HepG2 (cell line): ENCODE results near the gene EPX. TPM values are rescaled to one million over a fixed set of nuclear protein-coding genes. Genes with fewer than 3 reads are reported as not detected.
A peak's percentile ranks its signal among the peaks of the same experiment; 100 is the strongest.

Source experiments
- AFF4 ChIP-seq: sonication (generic); formaldehyde crosslinking; IDR thresholded peaks from 2 replicates; pipeline ENCODE4 v1.4.0; 2020; ENCODE audit warnings: missing genetic modification reagents
- AGO1 ChIP-seq: fragments of 200-400 bp; formaldehyde crosslinking; IDR thresholded peaks from 2 replicates; pipeline ENCODE4 v1.6.1; 2017; ENCODE audit warnings: mild to moderate bottlenecking, low read depth, low read length, moderate library complexity; ENCODE audit not compliant: poor library complexity, severe bottlenecking
- ATF7 ChIP-seq, 2 experiments: fragments of 450-650 bp in 1 of 2; sonication (generic) in 1 of 2; formaldehyde crosslinking in 1 of 2; IDR thresholded peaks; 2 replicates each; pipeline versions ENCODE4 v1.4.0 to v1.6.1; 2016 to 2020; ENCODE audit warnings: antibody characterized with exemption in 1 of 2, mild to moderate bottlenecking in 1 of 2, missing genetic modification reagents in 1 of 2
- CHCHD3 ChIP-seq: sonication (generic); formaldehyde crosslinking; IDR thresholded peaks from 2 replicates; pipeline ENCODE4 v1.8.0; 2022; ENCODE audit warnings: mild to moderate bottlenecking, missing genetic modification reagents, moderate library complexity
- IKZF1 ChIP-seq: fragments of 450-650 bp; IDR thresholded peaks from 2 replicates; pipeline ENCODE4 v1.7.1; 2016
- MAFK ChIP-seq, 2 experiments: IDR thresholded peaks in 1 of 2; conservative IDR thresholded peaks in 1 of 2; 2 replicates each; pipeline ENCODE4 v1.6.1; 2011; ENCODE audit warnings: improper control_type of control experiment in 2 of 2, low read length in 2 of 2
- PLSCR1 ChIP-seq: sonication (generic); formaldehyde crosslinking; IDR thresholded peaks from 2 replicates; pipeline ENCODE4 v1.5.0; 2020; ENCODE audit warnings: missing genetic modification reagents, mild to moderate bottlenecking, borderline replicate concordance
- SMAD1 ChIP-seq: sonication (generic); formaldehyde crosslinking; IDR thresholded peaks from 2 replicates; pipeline ENCODE4 v1.4.0; 2020; ENCODE audit warnings: missing genetic modification reagents, low read depth, mild to moderate bottlenecking, borderline replicate concordance
- SOX13 ChIP-seq, 3 experiments: fragments of 450-650 bp in 1 of 3; sonication (generic) in 1 of 3; formaldehyde crosslinking in 1 of 3; IDR thresholded peaks in 2 of 3; conservative IDR thresholded peaks in 1 of 3; 2 replicates each; pipeline versions ENCODE4 v1.5.0 to v1.6.1; 2016 to 2020; ENCODE audit warnings: antibody characterized with exemption in 1 of 3, mild to moderate bottlenecking in 1 of 3, missing compliant biosample characterization in 1 of 3, missing genetic modification reagents in 1 of 3, moderate library complexity in 1 of 3
- ZC3H13 ChIP-seq: sonication (generic); formaldehyde crosslinking; IDR thresholded peaks from 2 replicates; pipeline ENCODE4 v1.8.1; 2023; ENCODE audit warnings: mild to moderate bottlenecking, missing genetic modification reagents, moderate library complexity
- ZFP36L2 ChIP-seq: sonication (generic); formaldehyde crosslinking; IDR thresholded peaks from 2 replicates; pipeline ENCODE4 v1.4.0; 2020; ENCODE audit warnings: missing genetic modification reagents
- ZMAT5 ChIP-seq: sonication (generic); formaldehyde crosslinking; IDR thresholded peaks from 2 replicates; pipeline ENCODE4 v1.5.0; 2020; ENCODE audit warnings: mild to moderate bottlenecking, low read depth, missing genetic modification reagents, borderline replicate concordance
- ZNF503 ChIP-seq: sonication (generic); formaldehyde crosslinking; IDR thresholded peaks from 2 replicates; pipeline ENCODE4 v1.4.0; 2020; ENCODE audit warnings: missing genetic modification reagents
- ZNF580 ChIP-seq: IDR thresholded peaks from 2 replicates; pipeline ENCODE4 v1.6.1; 2016; ENCODE audit warnings: low read depth, borderline replicate concordance
- ZNF605 ChIP-seq: sonication (generic); formaldehyde crosslinking; IDR thresholded peaks from 2 replicates; pipeline ENCODE4 v1.8.0; 2022; ENCODE audit warnings: mild to moderate bottlenecking, missing genetic modification reagents
- ZNF691 ChIP-seq: sonication (generic); formaldehyde crosslinking; IDR thresholded peaks from 2 replicates; pipeline ENCODE4 v1.4.0; 2020; ENCODE audit warnings: missing genetic modification reagents, low read depth, mild to moderate bottlenecking, borderline replicate concordance
- ZNF713 ChIP-seq: sonication (generic); formaldehyde crosslinking; IDR thresholded peaks from 2 replicates; pipeline ENCODE4 v1.4.0; 2020; ENCODE audit warnings: mild to moderate bottlenecking, missing genetic modification reagents
- ZNF772 ChIP-seq: sonication (generic); formaldehyde crosslinking; IDR thresholded peaks from 2 replicates; pipeline ENCODE4 v1.5.0; 2020; ENCODE audit warnings: mild to moderate bottlenecking, missing genetic modification reagents
- polyA plus RNA-seq, 8 experiments: library from polyadenylated mRNA; depleted of rRNA in 3 of 8; stranded (reverse) in 7 of 8; unstranded in 1 of 8; fragments of >200 nt; fragmentation: Illumina TruSeq in 4 of 8; extraction: Trizol in 4 of 8; gene quantifications; 2 replicates each; pipeline versions ENCODE4 v1.2.1 to v1.2.3, GENCODE V29; 2011 to 2016; ENCODE audit warnings: low read depth in 4 of 8, missing spikeins in 1 of 8, mixed read lengths in 1 of 8; ENCODE audit not compliant: insufficient read depth in 1 of 8
- total RNA-seq, 5 experiments: library from RNA; depleted of rRNA; stranded (reverse); fragments of >200 nt; fragmentation: Illumina TruSeq; extraction: Trizol; gene quantifications; 2 replicates each; pipeline ENCODE4 v1.2.3, GENCODE V29; 2016; ENCODE audit warnings: low read depth in 1 of 5

The EPX gene
- total and polyA plus RNA-seq, 2 of the 13 experiments (the other 11 are each of a cell fraction or from before 2014, with no cell fraction given), result not detected

GRCh38 chr17:58249270-58250133 lies 57.0 kb downstream of the EPX start (continued):
- TF ChIP-seq ATF7 (IDR thresholded peaks at IDR 0.05), result no peak
- no peak for TF ChIP-seq ATF7 (CRISPR knock-in tag; IDR thresholded peaks at IDR 0.05)
- TF ChIP-seq ZNF772 (CRISPR knock-in tag), result peak; percentile 78; the same call in 1 of the 2 replicates
- no peak for TF ChIP-seq ZFP36L2 (CRISPR knock-in tag)
- TF ChIP-seq AGO1, result peak; percentile 48
- no peak for TF ChIP-seq ZMAT5 (CRISPR knock-in tag)
- no peak for TF ChIP-seq SMAD1 (CRISPR knock-in tag)
- TF ChIP-seq PLSCR1 (CRISPR knock-in tag), result 0 out of 2 replicates have a peak, but pooled peaks have one; percentile 76
- TF ChIP-seq ZNF605 (CRISPR knock-in tag), result peak; percentile 65; the same call in 1 of the 2 replicates
- 0 out of 2 replicates have a peak, but pooled peaks have one; percentile 56 for TF ChIP-seq CHCHD3
- TF ChIP-seq ZNF503 (CRISPR knock-in tag), result no peak
- no peak for TF ChIP-seq ZNF713 (CRISPR knock-in tag)
- peak; percentile 15; the same call in 1 of the 2 replicates for TF ChIP-seq ZC3H13 (CRISPR knock-in tag)
- TF ChIP-seq ZNF580 (CRISPR knock-in tag), result 0 out of 2 replicates have a peak, but pooled peaks have one; percentile 65
- no peak for TF ChIP-seq IKZF1
- no peak for TF ChIP-seq SOX13 (IDR thresholded peaks at IDR 0.05)
- TF ChIP-seq SOX13 (CRISPR knock-in tag; conservative IDR thresholded peaks at IDR 0.05 in 1 of 2, IDR thresholded peaks at IDR 0.05 in 1 of 2), result peak in 1 of 2 experiments; percentile 46; a peak in 2 of 4 replicates
- no peak for TF ChIP-seq AFF4 (CRISPR knock-in tag)
- no peak for TF ChIP-seq MAFK (conservative IDR thresholded peaks at IDR 0.05 in 1 of 2, IDR thresholded peaks at IDR 0.05 in 1 of 2; ENCODE audit: low read length in 2 of 2)
- no peak for TF ChIP-seq ZNF691 (CRISPR knock-in tag)
